HepG2 (cell line): ENCODE measurements around the gene FKTN. TPM values are rescaled to one million over a fixed set of nuclear protein-coding genes. Genes with fewer than 3 reads are reported as not detected.

Experiments
- ATAC-seq: fragments of 200-7000 bp; cut with Tn5 transposase; 3 replicates; pipeline ENCODE4 v1.9.1; 2020; ENCODE audit warnings: mild to moderate bottlenecking, moderate library complexity
- BruUV-seq: library from RNA; stranded (reverse); fragments of 400-500 nt; replicated peaks from 2 replicates; lab custom pipeline; 2021; lab: Mats Ljungman, UMichigan
- CTCF ChIA-PET: fragments of 300-600 bp; formaldehyde crosslinking; extraction: SDS; loops from one replicate; lab custom pipeline; 2021; ENCODE audit warnings: low total read pairs, inconsistent platforms, low intra/inter-chr PET ratio; lab: Yijun Ruan, JAX
- POLR2A ChIA-PET: fragments of 350-600 bp; sonication (Branson Sonifier 250); formaldehyde crosslinking; loops from one replicate; lab custom pipeline; 2020; ENCODE audit warnings: antibody characterized with exemption, inconsistent platforms; lab: Yijun Ruan, JAX
- DNase-seq: peaks from one replicate; pipeline ENCODE4 v3.0.0-alpha.2; 2015; ENCODE audit warnings: low spot score
- FAIRE-seq: peaks from 3 replicates; lab custom pipeline; 2011; peaks lifted over from hg19 to GRCh38; lab: Jason Lieb, UNC
- H2AFZ ChIP-seq: one replicate; pipeline ENCODE4 v1.6.1; 2011; ENCODE audit warnings: low read length, inconsistent platforms
- H3K27ac ChIP-seq: fragments of 300-600 bp; 3 replicates; pipeline ENCODE4 v1.8.0; 2011; ENCODE audit warnings: mixed run types, mild to moderate bottlenecking, mixed read lengths, low read length, inconsistent platforms; ENCODE audit not compliant: insufficient read depth; ENCODE audit errors: extremely low read length
- H3K27me3 ChIP-seq, 2 experiments: fragments of 200-600 bp in 1 of 2; 2 replicates in 1 of 2; 3 replicates in 1 of 2; pipeline versions ENCODE4 v1.6.0 to v1.8.0; 2011; ENCODE audit warnings: low read length in 2 of 2, mild to moderate bottlenecking in 2 of 2, moderate library complexity in 2 of 2, inconsistent platforms in 1 of 2; ENCODE audit not compliant: insufficient read depth in 2 of 2, control insufficient read depth in 1 of 2
- H3K36me3 ChIP-seq, 2 experiments: fragments of 200-600 bp in 1 of 2; replicated peaks in 1 of 2; 2 replicates in 1 of 2; 3 replicates in 1 of 2; pipeline versions ENCODE4 v1.5.1 to v1.8.0; 2011; ENCODE audit warnings: low read length in 2 of 2, inconsistent platforms in 1 of 2; ENCODE audit not compliant: insufficient read depth in 2 of 2, control insufficient read depth in 1 of 2
- H3K4me1 ChIP-seq: 2 replicates; pipeline ENCODE4 v1.5.1; 2012; ENCODE audit warnings: low read length, inconsistent platforms; ENCODE audit not compliant: insufficient read depth
- H3K4me2 ChIP-seq: 2 replicates; pipeline ENCODE4 v1.6.0; 2011; ENCODE audit warnings: low read depth, low read length, inconsistent platforms
- H3K4me3 ChIP-seq, 3 experiments: fragments of 200-600 bp in 1 of 3; sonication (generic), shearing (Covaris generic) in 1 of 3; replicated peaks in 1 of 3; 2 replicates each; pipeline ENCODE4 v1.5.1; 2011 to 2016; ENCODE audit warnings: low read length in 3 of 3, inconsistent platforms in 2 of 3, low read depth in 2 of 3, mild to moderate bottlenecking in 2 of 3, control low read depth in 1 of 3, mixed read lengths in 1 of 3; ENCODE audit not compliant: insufficient read depth in 1 of 3
- H3K79me2 ChIP-seq: one replicate; pipeline ENCODE4 v1.6.1; 2011; ENCODE audit warnings: low read length, inconsistent platforms; ENCODE audit not compliant: insufficient read depth
- H3K9ac ChIP-seq: 2 replicates; pipeline ENCODE4 v1.6.0; 2011; ENCODE audit warnings: mild to moderate bottlenecking, low read depth, low read length, inconsistent platforms; ENCODE audit not compliant: insufficient read depth
- H3K9me3 ChIP-seq: 2 replicates; pipeline ENCODE4 v1.5.1; 2012; ENCODE audit warnings: mild to moderate bottlenecking, low read length
- H4K20me1 ChIP-seq: 2 replicates; pipeline ENCODE4 v1.6.0; 2011; ENCODE audit warnings: inconsistent platforms, mild to moderate bottlenecking, low read length, moderate library complexity; ENCODE audit not compliant: insufficient read depth
- CBX2 ChIP-seq, 2 experiments: fragments of 200-600 bp in 1 of 2; sonication (generic); formaldehyde crosslinking in 1 of 2; IDR thresholded peaks; 2 replicates each; pipeline versions ENCODE4 v1.7.0 to v1.8.1; 2018 to 2022; ENCODE audit warnings: low read depth in 2 of 2, low read length in 1 of 2, mild to moderate bottlenecking in 1 of 2, missing genetic modification reagents in 1 of 2
- CHCHD3 ChIP-seq: sonication (generic); formaldehyde crosslinking; IDR thresholded peaks from 2 replicates; pipeline ENCODE4 v1.8.0; 2022; ENCODE audit warnings: mild to moderate bottlenecking, missing genetic modification reagents, moderate library complexity
- DPF2 ChIP-seq: sonication (generic); formaldehyde crosslinking; IDR thresholded peaks from 2 replicates; pipeline ENCODE4 v1.4.0; 2020; ENCODE audit warnings: mild to moderate bottlenecking, low read depth, missing genetic modification reagents, borderline replicate concordance
- EED ChIP-seq: sonication (generic); formaldehyde crosslinking; IDR thresholded peaks from 2 replicates; pipeline ENCODE4 v1.5.0; 2020; ENCODE audit warnings: mild to moderate bottlenecking, missing genetic modification reagents
- GTF2F1 ChIP-seq: fragments of 150-350 bp; IDR thresholded peaks from 2 replicates; pipeline ENCODE4 v1.6.1; 2014; ENCODE audit warnings: low read length
- HOXA3 ChIP-seq: sonication (generic); formaldehyde crosslinking; IDR thresholded peaks from 2 replicates; pipeline ENCODE4 v1.5.0; 2020; ENCODE audit warnings: missing genetic modification reagents
- HOXA7 ChIP-seq: sonication (generic); formaldehyde crosslinking; IDR thresholded peaks from 2 replicates; pipeline ENCODE4 v1.8.1; 2022; ENCODE audit warnings: mild to moderate bottlenecking, missing genetic modification reagents, moderate library complexity
- NFIC ChIP-seq: IDR thresholded peaks from 2 replicates; pipeline ENCODE4 v1.6.1; 2012; ENCODE audit warnings: mild to moderate bottlenecking, low read length, inconsistent platforms
- SOX6 ChIP-seq, 2 experiments: fragments of 450-650 bp in 1 of 2; sonication (generic) in 1 of 2; formaldehyde crosslinking in 1 of 2; IDR thresholded peaks; 2 replicates each; pipeline versions ENCODE4 v1.4.0 to v1.6.1; 2017 to 2020; ENCODE audit warnings: antibody characterized with exemption in 1 of 2, mild to moderate bottlenecking in 1 of 2, missing genetic modification reagents in 1 of 2
- SP1 ChIP-seq, 2 experiments: fragments of 450-650 bp in 1 of 2; sonication (generic) in 1 of 2; formaldehyde crosslinking in 1 of 2; IDR thresholded peaks; 2 replicates each; pipeline versions ENCODE4 v1.4.0 to v1.6.1; 2016 to 2020; ENCODE audit warnings: missing genetic modification reagents in 1 of 2
- TBX2 ChIP-seq: sonication (generic); formaldehyde crosslinking; IDR thresholded peaks from 2 replicates; pipeline ENCODE4 v1.5.0; 2020; ENCODE audit warnings: missing genetic modification reagents, mild to moderate bottlenecking, borderline replicate concordance
- ZBTB7B ChIP-seq: sonication (generic); formaldehyde crosslinking; IDR thresholded peaks from 2 replicates; pipeline ENCODE4 v1.4.0; 2020; ENCODE audit warnings: missing genetic modification reagents
- ZNF274 ChIP-seq: sonication (generic); formaldehyde crosslinking; IDR thresholded peaks from 2 replicates; pipeline ENCODE4 v1.5.1; 2020; ENCODE audit warnings: mild to moderate bottlenecking, missing genetic modification reagents
- ZNF777 ChIP-seq: sonication (generic); formaldehyde crosslinking; IDR thresholded peaks from 2 replicates; pipeline ENCODE4 v1.4.0; 2020; ENCODE audit warnings: missing genetic modification reagents
- ZNF781 ChIP-seq: sonication (generic); formaldehyde crosslinking; IDR thresholded peaks from 2 replicates; pipeline ENCODE4 v1.5.1; 2020; ENCODE audit warnings: borderline replicate concordance, mild to moderate bottlenecking, missing genetic modification reagents; ENCODE audit errors: not compliant biosample characterization
- ZNF879 ChIP-seq: sonication (generic); formaldehyde crosslinking; IDR thresholded peaks from 2 replicates; pipeline ENCODE4 v1.8.1; 2023; ENCODE audit warnings: missing genetic modification reagents
- WGBS: methylation state at CpG from one replicate; pipeline ENCODE4 v1.1.6; 2017; ENCODE audit warnings: low lambda C conversion rate; 5-methylcytosine and 5-hydroxymethylcytosine counted together
- in situ Hi-C: cut with HindIII; loops from 2 replicates; pipeline ENCODE4 v1.10.0; 2017; ENCODE audit warnings: low pct_unique_long_range_greater_than_20kb; ENCODE audit not compliant: extremely low pct_ligation_motif_present
- intact Hi-C: fragments of 100-400 bp; cut with micrococcal nuclease; formaldehyde crosslinking; loops from one replicate; pipeline ENCODE4 v1.10.0; 2022; ENCODE audit not compliant: unreplicated experiment
- polyA plus RNA-seq, 8 experiments: library from polyadenylated mRNA; depleted of rRNA in 3 of 8; stranded (reverse) in 7 of 8; unstranded in 1 of 8; fragments of >200 nt; fragmentation: Illumina TruSeq in 4 of 8; extraction: Trizol in 4 of 8; gene quantifications; 2 replicates each; pipeline versions ENCODE4 v1.2.1 to v1.2.3, GENCODE V29; 2011 to 2016; ENCODE audit warnings: low read depth in 4 of 8, missing spikeins in 1 of 8, mixed read lengths in 1 of 8; ENCODE audit not compliant: insufficient read depth in 1 of 8
- total RNA-seq, 5 experiments: library from RNA; depleted of rRNA; stranded (reverse); fragments of >200 nt; fragmentation: Illumina TruSeq; extraction: Trizol; gene quantifications; 2 replicates each; pipeline ENCODE4 v1.2.3, GENCODE V29; 2016; ENCODE audit warnings: low read depth in 1 of 5
- TF ChIP-seq, protein P1 (sequence below): sonication (generic); formaldehyde crosslinking; IDR thresholded peaks from 2 replicates; pipeline ENCODE4 v1.8.1; 2022; ENCODE audit warnings: mild to moderate bottlenecking, missing genetic modification reagents
- TF ChIP-seq, protein P2 (sequence below): sonication (generic); formaldehyde crosslinking; IDR thresholded peaks from 2 replicates; pipeline ENCODE4 v1.4.0; 2020; ENCODE audit warnings: missing genetic modification reagents
- TF ChIP-seq, protein P3 (sequence below): sonication (generic); formaldehyde crosslinking; IDR thresholded peaks from 2 replicates; pipeline ENCODE4 v1.8.1; 2023; ENCODE audit warnings: missing genetic modification reagents, mild to moderate bottlenecking, borderline replicate concordance
- TF ChIP-seq, protein P4 (sequence below): sonication (generic); formaldehyde crosslinking; IDR thresholded peaks from 2 replicates; pipeline ENCODE4 v1.4.0; 2020; ENCODE audit warnings: missing genetic modification reagents

FKTN gene
- total and polyA plus RNA-seq, 2 of the 13 experiments (the other 11 are each of a cell fraction or from before 2014, with no cell fraction given) = 7.9 to 13.5 TPM

DNA sequence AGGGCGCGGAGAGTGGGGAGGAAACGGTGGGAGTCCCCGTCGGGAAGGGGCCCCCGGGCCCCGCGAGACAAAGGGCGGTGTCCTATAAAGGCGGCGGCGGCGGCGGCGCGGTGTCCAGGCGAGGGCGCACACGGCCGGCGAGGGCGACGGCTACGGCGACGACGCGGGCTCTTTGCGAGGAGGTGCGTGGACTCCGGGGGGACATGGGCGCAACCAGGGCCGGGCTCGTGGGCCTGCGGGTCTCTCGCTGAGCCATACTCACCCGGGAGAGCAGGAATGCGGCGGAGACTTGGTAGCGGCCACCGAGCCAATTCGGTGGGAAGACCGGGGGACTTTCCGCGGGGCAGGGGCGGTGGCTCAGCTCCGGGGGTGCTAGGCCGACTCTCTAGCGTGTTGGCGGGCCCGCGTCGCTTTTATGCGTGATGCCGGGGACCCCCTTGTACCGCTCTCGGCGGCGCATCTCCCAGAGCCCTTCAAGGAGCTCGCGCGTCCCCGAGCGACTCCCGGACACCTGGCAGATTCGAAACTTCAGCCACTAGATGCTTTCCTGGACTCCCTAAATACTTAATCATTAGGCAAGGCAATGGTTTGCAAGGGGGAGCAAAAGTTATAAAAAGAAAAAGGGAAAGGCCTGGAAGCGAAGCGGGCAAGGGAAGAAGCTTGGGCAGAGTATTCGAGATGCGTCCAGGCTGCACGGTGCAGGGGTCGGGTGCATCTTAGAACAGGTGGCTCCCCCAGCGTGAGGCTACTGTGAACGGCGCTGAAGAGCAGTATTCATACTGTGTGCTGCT lies 98.4 kb downstream of the FKTN start:
- H3K9me3 ChIP-seq = no peaks in the 10 kb centered on the region
- H4K20me1 ChIP-seq = no peaks in the 10 kb centered on the region
- FAIRE-seq (no peak), ATAC-seq (peak; percentile 95), DNase-seq (no peak)
- ChIA-PET POLR2A (no interaction called here), CTCF (no interaction called here)
- H3K4me3 ChIP-seq = peak overlapping the region; percentile 57 to 77 (median 64); a peak in 5 of 6 replicates
- no peak overlapping the region for H3K27ac ChIP-seq
- no peak overlapping the region for H2AFZ ChIP-seq
- in situ Hi-C loops = no loop called here
- H3K4me1 ChIP-seq = peaks cover 16% of the 10 kb centered on the region
- no peak overlapping the region for H3K9ac ChIP-seq
- H3K27me3 ChIP-seq = peaks cover 6 to 22% of the 10 kb centered on the region in 2 experiments; a peak in 4 of 5 replicates
- no TSS peak for BruUV-seq
- no peaks in the 10 kb centered on the region for H3K79me2 ChIP-seq
- intact Hi-C loops = loop anchor here (1.0 to 2.0 kb wide), 2 partner anchors 38 to 62 kb away; partner anchors contain the start of gene TMEM38B
- peak overlapping the region; percentile 94 for H3K4me2 ChIP-seq
- no peaks in the 10 kb centered on the region for H3K36me3 ChIP-seq
- 2% methylated on average over 37 of the region's 75 CpGs for WGBS
- TF ChIP-seq NFIC (no peak), HOXA3 (CRISPR knock-in tag) (peak; percentile 15; the same call in 1 of the 2 replicates), SP1 (IDR thresholded peaks at IDR 0.05) (no peak), SP1 (CRISPR knock-in tag; IDR thresholded peaks at IDR 0.05) (no peak), ZBTB7B (peak; percentile 69), CHCHD3 (CRISPR knock-in tag) (peak; percentile 86; the same call in 1 of the 2 replicates), DPF2 (CRISPR knock-in tag) (no peak), TBX2 (peak; percentile 55; the same call in 1 of the 2 replicates), CBX2 (IDR thresholded peaks at IDR 0.05; ENCODE audit: low read depth, low read length) (no peak), CBX2 (CRISPR knock-in tag; IDR thresholded peaks at IDR 0.05; ENCODE audit: low read depth) (0 out of 2 replicates have a peak, but pooled peaks have one; percentile 42), GTF2F1 (no peak), ZNF777 (CRISPR knock-in tag) (peak; percentile 83), ZNF781 (CRISPR knock-in tag) (no peak), HOXA7 (no peak), ZNF879 (CRISPR knock-in tag) (peak; percentile 55; the same call in 1 of the 2 replicates), SOX6 (IDR thresholded peaks at IDR 0.05) (no peak), SOX6 (CRISPR knock-in tag; IDR thresholded peaks at IDR 0.05) (peak; percentile 55; the same call in 1 of the 2 replicates), ZNF274 (CRISPR knock-in tag) (peak; percentile 63; the same call in 1 of the 2 replicates), EED (CRISPR knock-in tag) (no peak; the same call in 1 of the 2 replicates)
- TF ChIP-seq, protein P1, sequence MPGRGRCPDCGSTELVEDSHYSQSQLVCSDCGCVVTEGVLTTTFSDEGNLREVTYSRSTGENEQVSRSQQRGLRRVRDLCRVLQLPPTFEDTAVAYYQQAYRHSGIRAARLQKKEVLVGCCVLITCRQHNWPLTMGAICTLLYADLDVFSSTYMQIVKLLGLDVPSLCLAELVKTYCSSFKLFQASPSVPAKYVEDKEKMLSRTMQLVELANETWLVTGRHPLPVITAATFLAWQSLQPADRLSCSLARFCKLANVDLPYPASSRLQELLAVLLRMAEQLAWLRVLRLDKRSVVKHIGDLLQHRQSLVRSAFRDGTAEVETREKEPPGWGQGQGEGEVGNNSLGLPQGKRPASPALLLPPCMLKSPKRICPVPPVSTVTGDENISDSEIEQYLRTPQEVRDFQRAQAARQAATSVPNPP (CRISPR knock-in tag) = 0 out of 2 replicates have a peak, but pooled peaks have one; percentile 37
- TF ChIP-seq, protein P2, sequence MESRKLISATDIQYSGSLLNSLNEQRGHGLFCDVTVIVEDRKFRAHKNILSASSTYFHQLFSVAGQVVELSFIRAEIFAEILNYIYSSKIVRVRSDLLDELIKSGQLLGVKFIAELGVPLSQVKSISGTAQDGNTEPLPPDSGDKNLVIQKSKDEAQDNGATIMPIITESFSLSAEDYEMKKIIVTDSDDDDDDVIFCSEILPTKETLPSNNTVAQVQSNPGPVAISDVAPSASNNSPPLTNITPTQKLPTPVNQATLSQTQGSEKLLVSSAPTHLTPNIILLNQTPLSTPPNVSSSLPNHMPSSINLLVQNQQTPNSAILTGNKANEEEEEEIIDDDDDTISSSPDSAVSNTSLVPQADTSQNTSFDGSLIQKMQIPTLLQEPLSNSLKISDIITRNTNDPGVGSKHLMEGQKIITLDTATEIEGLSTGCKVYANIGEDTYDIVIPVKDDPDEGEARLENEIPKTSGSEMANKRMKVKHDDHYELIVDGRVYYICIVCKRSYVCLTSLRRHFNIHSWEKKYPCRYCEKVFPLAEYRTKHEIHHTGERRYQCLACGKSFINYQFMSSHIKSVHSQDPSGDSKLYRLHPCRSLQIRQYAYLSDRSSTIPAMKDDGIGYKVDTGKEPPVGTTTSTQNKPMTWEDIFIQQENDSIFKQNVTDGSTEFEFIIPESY = no peak
- TF ChIP-seq, protein P3, sequence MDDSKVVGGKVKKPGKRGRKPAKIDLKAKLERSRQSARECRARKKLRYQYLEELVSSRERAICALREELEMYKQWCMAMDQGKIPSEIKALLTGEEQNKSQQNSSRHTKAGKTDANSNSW = peak; percentile 36; the same call in 1 of the 2 replicates
- TF ChIP-seq, protein P4, sequence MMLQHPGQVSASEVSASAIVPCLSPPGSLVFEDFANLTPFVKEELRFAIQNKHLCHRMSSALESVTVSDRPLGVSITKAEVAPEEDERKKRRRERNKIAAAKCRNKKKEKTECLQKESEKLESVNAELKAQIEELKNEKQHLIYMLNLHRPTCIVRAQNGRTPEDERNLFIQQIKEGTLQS = no peak; the same call in 1 of the 2 replicates
